ENCODE data around the gene GRIN2A. TPM values are rescaled to one million over a fixed set of nuclear protein-coding genes. Genes with fewer than 3 reads are reported as not detected.
A peak's percentile ranks its signal among the peaks of the same experiment; 100 is the strongest.

The GRIN2A gene
- total RNA-seq, 4 donors from 2014 or later = 0.13 to 1.2 (median 0.30) TPM

DNA sequence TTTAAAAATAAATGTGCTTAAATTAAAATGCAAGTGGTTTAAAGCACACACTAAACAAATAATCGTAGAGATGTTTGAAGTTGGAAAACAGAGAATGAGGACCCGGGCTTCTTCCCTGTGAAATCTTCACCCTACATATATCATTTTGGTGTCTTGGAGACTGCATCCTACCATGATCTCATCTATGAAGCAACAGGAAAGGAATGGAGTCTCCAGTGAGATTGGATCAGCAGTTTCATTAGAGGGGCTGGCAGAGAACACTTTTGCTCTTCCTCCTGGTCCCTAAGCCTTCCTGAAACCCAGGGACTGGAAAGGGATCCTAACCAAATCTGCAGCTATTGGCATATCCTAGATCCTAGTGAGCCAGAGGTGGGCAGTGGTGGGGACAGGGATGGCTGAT is 85.0 kb downstream of the GRIN2A start:
- TF ChIP-seq, protein P1, sequence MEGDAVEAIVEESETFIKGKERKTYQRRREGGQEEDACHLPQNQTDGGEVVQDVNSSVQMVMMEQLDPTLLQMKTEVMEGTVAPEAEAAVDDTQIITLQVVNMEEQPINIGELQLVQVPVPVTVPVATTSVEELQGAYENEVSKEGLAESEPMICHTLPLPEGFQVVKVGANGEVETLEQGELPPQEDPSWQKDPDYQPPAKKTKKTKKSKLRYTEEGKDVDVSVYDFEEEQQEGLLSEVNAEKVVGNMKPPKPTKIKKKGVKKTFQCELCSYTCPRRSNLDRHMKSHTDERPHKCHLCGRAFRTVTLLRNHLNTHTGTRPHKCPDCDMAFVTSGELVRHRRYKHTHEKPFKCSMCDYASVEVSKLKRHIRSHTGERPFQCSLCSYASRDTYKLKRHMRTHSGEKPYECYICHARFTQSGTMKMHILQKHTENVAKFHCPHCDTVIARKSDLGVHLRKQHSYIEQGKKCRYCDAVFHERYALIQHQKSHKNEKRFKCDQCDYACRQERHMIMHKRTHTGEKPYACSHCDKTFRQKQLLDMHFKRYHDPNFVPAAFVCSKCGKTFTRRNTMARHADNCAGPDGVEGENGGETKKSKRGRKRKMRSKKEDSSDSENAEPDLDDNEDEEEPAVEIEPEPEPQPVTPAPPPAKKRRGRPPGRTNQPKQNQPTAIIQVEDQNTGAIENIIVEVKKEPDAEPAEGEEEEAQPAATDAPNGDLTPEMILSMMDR (IDR thresholded peaks at IDR 0.05) = no peak
- ATAC-seq (ENCODE audit: low FRiP score) (no peak), DNase-seq (ENCODE audit: low spot score) (no peak)

DNA sequence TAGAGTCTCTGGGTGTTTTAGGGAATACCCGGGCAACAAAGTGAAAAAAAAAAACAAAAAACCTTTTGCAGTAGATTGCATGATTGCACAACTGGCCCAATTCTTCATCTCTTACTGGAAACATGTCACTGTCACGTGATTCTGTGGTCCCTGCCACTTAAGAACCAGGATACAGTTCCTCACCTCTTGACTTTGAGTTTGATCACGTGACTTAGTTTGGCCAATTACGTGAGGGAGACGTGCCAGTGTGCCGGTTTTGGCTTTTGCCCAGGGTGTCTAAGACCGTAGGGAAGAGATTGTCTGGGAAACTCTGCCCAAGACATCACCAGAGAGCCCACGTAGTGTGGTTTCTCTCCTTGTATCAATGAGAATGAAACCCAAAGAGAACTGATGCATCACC is 88.7 kb downstream of the GRIN2A start:
- no peak for DNase-seq (ENCODE audit: low spot score)
- no peak for ATAC-seq (ENCODE audit: low FRiP score)
- TF ChIP-seq, protein P1 (IDR thresholded peaks at IDR 0.05) = no peak

DNA sequence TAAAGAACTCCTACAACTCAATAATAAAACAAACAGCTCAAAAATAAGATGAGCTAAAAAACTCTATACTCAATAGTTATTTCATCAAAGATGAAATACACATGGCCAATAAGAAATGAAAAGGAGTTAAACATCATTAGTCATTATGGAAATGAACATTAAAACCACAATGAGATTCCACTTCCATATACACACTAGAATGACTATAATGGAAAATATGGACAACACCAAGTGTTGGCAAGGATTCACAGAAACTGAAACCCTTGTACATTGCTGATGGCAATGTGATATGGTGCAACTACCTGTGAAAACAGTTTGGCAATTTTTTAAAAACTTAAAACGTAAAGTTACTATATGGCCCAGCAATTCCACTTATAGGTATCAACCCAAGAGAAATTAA is 91.4 kb downstream of the GRIN2A start:
- DNase-seq (ENCODE audit: low spot score) = no peak
- TF ChIP-seq, protein P1 (IDR thresholded peaks at IDR 0.05) = no peak
- ATAC-seq (ENCODE audit: low FRiP score) = no peak

DNA sequence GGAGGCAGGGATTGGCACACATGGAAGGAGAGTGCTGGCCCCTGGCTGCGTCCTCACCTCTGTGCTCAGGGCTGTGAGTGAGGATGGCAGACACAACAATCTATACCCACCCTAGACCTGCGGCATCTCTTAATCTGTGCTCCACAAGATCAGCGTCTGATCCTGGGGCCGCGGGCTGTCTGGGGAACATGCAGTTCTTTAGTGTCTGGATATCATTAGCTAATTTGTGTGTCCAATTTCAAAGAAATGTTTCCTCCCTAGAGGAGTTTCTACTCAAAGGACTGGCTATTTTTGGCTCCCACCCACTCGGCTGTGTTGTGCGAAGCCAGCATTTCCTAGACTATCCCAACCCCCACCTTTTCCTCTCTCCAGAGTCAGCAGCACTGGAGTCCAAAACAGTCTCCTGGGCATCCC is 93.8 kb downstream of the GRIN2A start:
- TF ChIP-seq, protein P1 (IDR thresholded peaks at IDR 0.05) = no peak
- ATAC-seq (ENCODE audit: low FRiP score) (peak; percentile 23), DNase-seq (ENCODE audit: low spot score) (no peak)

DNA sequence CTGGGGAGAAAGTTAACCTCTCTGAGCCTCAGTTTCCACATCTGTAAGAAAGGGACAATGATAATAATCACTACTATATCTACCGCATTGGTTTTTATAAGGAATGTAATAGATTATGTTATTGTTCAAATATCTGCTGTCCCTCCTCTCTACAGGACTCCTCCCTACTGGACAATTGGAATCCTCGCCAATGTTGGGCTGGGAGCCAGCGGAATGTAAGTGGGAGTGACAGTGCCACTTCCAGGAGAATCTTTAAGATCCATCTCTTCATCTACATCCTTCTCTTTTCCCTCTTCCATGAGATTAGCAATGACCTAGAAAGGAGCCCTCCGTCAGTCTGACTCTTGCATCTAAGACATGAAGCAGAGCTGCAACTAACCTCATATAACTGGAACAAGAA is 95.1 kb downstream of the GRIN2A start:
- TF ChIP-seq, protein P1 (IDR thresholded peaks at IDR 0.05) = no peak
- DNase-seq (ENCODE audit: low spot score) (no peak), ATAC-seq (ENCODE audit: low FRiP score) (no peak)

DNA sequence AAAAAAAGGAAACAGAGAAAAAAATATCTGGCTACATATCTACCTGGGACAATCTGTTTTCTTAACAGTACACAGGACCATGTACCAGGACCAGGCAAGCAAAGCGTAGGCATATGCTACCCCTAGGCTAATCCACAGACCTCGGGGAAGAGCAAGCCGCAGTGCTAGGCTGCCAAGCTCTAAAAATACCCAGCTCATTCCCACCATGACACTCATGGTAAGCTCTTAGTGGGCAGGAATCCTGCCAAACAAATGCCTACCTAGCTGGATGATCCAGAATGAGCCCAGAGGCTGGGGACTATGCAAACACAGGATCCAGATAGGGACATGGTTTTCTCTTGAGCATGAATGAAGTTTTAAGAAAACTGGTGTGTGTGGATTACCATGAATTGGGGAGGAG is 95.6 kb downstream of the GRIN2A start:
- ATAC-seq (ENCODE audit: low FRiP score) (no peak), DNase-seq (ENCODE audit: low spot score) (no peak)
- TF ChIP-seq, protein P1 (IDR thresholded peaks at IDR 0.05) = no peak

DNA sequence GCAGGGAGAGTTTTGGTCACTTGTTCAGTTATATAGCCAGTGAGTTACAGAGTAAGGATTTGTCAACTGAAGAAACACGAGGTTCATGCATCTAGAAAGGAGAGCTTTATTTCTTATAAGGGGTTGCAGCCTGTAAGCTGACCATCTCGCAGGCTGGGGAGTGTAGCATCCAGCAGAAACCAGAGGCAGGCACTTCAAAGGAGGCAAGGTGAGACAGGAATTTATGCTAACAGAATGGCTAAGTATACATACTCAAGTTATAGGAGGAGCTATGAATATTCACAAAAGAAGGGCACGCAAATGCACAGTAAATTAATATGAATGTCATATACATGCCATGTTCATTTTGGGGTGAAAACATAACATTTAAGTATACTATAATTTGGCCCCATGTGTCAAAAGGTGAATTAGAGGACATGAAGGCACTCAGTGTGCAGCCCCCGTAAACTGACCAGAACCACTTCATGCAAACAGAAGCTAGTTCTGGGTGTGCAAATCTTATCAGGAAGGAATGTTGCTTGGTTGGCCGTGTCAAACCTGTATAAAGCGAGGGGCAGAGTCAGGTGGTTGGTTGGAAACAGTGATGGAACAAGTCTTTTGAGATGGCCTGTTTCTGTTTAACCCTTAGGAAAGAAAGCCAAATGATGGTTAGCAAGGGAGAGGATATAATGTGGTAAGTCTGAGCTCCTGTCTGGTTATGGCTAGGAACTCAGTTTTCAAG is 97.0 kb downstream of the GRIN2A start:
- no peak for ATAC-seq (ENCODE audit: low FRiP score)

More for the DNA sequence above, 97.0 kb downstream of the GRIN2A start:
- DNase-seq (ENCODE audit: low spot score) = no peak
- TF ChIP-seq, protein P1 (IDR thresholded peaks at IDR 0.05) = no peak

Measured in omental fat pad (tissue), 4 donors.